ENCODE measurements around the gene AIRE.

The AIRE gene

GRCh38 chr21:44319407-44320065 is 33.9 kb downstream of the AIRE start:
- no peak overlapping the region for H3K4me3 Mint-ChIP-seq
- ATAC-seq (peak; percentile 15), DNase-seq (no peak)
- H3K27ac Mint-ChIP-seq = peak overlapping the region in 1 of 2 donors; percentile 60
- no peaks in the 10 kb centered on the region for H3K27me3 Mint-ChIP-seq
- no peaks in the 10 kb centered on the region for H3K9me3 Mint-ChIP-seq
- H3K4me1 Mint-ChIP-seq = no peaks in the 10 kb centered on the region

- Mint-ChIP-seq H3K27me3 (no peaks in the 10 kb centered on the region), H3K9me3 (no peaks in the 10 kb centered on the region), H3K27ac (no peak overlapping the region), H3K4me3 (no peak overlapping the region), H3K4me1 (no peaks in the 10 kb centered on the region)
- no peak for DNase-seq
- no peak for ATAC-seq
These were observed 35.2 kb downstream of the AIRE start for GRCh38 chr21:44320847-44321246.

GRCh38 chr21:44321846-44322450 is 36.3 kb downstream of the AIRE start:
- no peak for DNase-seq
- Mint-ChIP-seq H3K27me3 (no peaks in the 10 kb centered on the region), H3K27ac (peak overlapping the region in 1 of 2 donors; percentile 67)

GRCh38 chr21:44322621-44323325 is 37.1 kb downstream of the AIRE start:
- H3K4me3 Mint-ChIP-seq = no peak overlapping the region
- H3K9me3 Mint-ChIP-seq = no peaks in the 10 kb centered on the region
- H3K27ac Mint-ChIP-seq = no peak overlapping the region
- no peak for DNase-seq
- no peaks in the 10 kb centered on the region for H3K4me1 Mint-ChIP-seq
- no peak for ATAC-seq
- no peaks in the 10 kb centered on the region for H3K27me3 Mint-ChIP-seq

More at GRCh38 chr21:44321846-44322450, 36.3 kb downstream of the AIRE start:
- Mint-ChIP-seq H3K4me1 (no peaks in the 10 kb centered on the region), H3K9me3 (no peaks in the 10 kb centered on the region), H3K4me3 (no peak overlapping the region)
- no peak for ATAC-seq

- no peak overlapping the region for H3K27ac Mint-ChIP-seq
- no peaks in the 10 kb centered on the region for H3K4me1 Mint-ChIP-seq
- DNase-seq (no peak), ATAC-seq (no peak)
- no peak overlapping the region for H3K4me3 Mint-ChIP-seq
- H3K27me3 Mint-ChIP-seq = no peaks in the 10 kb centered on the region
- no peaks in the 10 kb centered on the region for H3K9me3 Mint-ChIP-seq
These were observed 37.9 kb downstream of the AIRE start for GRCh38 chr21:44323591-44323990.

GRCh38 chr21:44324106-44324853 is 38.6 kb downstream of the AIRE start:
- Mint-ChIP-seq H3K27ac (no peak overlapping the region), H3K9me3 (no peaks in the 10 kb centered on the region), H3K4me1 (no peaks in the 10 kb centered on the region), H3K4me3 (no peak overlapping the region), H3K27me3 (no peaks in the 10 kb centered on the region)
- DNase-seq = no peak
- ATAC-seq = no peak

GRCh38 chr21:44324854-44325107 is 39.1 kb downstream of the AIRE start:
- no peaks in the 10 kb centered on the region for H3K27me3 Mint-ChIP-seq
- no peak overlapping the region for H3K4me3 Mint-ChIP-seq
- ATAC-seq = no peak
- H3K9me3 Mint-ChIP-seq = no peaks in the 10 kb centered on the region
- H3K4me1 Mint-ChIP-seq = no peaks in the 10 kb centered on the region
- no peak overlapping the region for H3K27ac Mint-ChIP-seq
- no peak for DNase-seq

GRCh38 chr21:44325386-44326271 is 40.0 kb downstream of the AIRE start:
- ATAC-seq (no peak), DNase-seq (no peak)
- no peaks in the 10 kb centered on the region for H3K4me1 Mint-ChIP-seq
- peak overlapping the region in 1 of 2 donors; percentile 93 for H3K27ac Mint-ChIP-seq
- H3K9me3 Mint-ChIP-seq = no peaks in the 10 kb centered on the region
- no peak overlapping the region for H3K4me3 Mint-ChIP-seq
- H3K27me3 Mint-ChIP-seq = no peaks in the 10 kb centered on the region

GRCh38 chr21:44326272-44326647 is 40.6 kb downstream of the AIRE start:
- DNase-seq (no peak), ATAC-seq (no peak)
- no peaks in the 10 kb centered on the region for H3K27me3 Mint-ChIP-seq
- no peak overlapping the region for H3K27ac Mint-ChIP-seq
- no peaks in the 10 kb centered on the region for H3K4me1 Mint-ChIP-seq
- no peak overlapping the region for H3K4me3 Mint-ChIP-seq
- H3K9me3 Mint-ChIP-seq = no peaks in the 10 kb centered on the region

- no peak for DNase-seq
- H3K9me3 Mint-ChIP-seq = no peaks in the 10 kb centered on the region
- H3K27me3 Mint-ChIP-seq = no peaks in the 10 kb centered on the region
- peaks cover 4% of the 10 kb centered on the region for H3K4me1 Mint-ChIP-seq
- H3K4me3 Mint-ChIP-seq = no peak overlapping the region
- ATAC-seq = no peak
- peak overlapping the region; percentile 71 to 78 for H3K27ac Mint-ChIP-seq
These were observed 41.3 kb downstream of the AIRE start for GRCh38 chr21:44326716-44327602.

- no peaks in the 10 kb centered on the region for H3K27me3 Mint-ChIP-seq
- no peak for ATAC-seq
- no peak for DNase-seq
- H3K4me1 Mint-ChIP-seq = peaks cover 4% of the 10 kb centered on the region
- no peaks in the 10 kb centered on the region for H3K9me3 Mint-ChIP-seq
- no peak overlapping the region for H3K4me3 Mint-ChIP-seq
- peak overlapping the region; percentile 71 to 78 for H3K27ac Mint-ChIP-seq
These were observed 41.9 kb downstream of the AIRE start for GRCh38 chr21:44327603-44327974.

- H3K4me1 Mint-ChIP-seq = peaks cover 4% of the 10 kb centered on the region
- ATAC-seq = no peak
- no peak for DNase-seq
- no peak overlapping the region for H3K4me3 Mint-ChIP-seq
- H3K27ac Mint-ChIP-seq = peak overlapping the region in 1 of 2 donors; percentile 59
- H3K9me3 Mint-ChIP-seq = no peaks in the 10 kb centered on the region
- no peaks in the 10 kb centered on the region for H3K27me3 Mint-ChIP-seq
These were observed 42.7 kb downstream of the AIRE start for GRCh38 chr21:44328242-44328895.

- peak overlapping the region in 1 of 2 donors; percentile 61 for H3K27ac Mint-ChIP-seq
- DNase-seq (no peak), ATAC-seq (no peak)
- H3K27me3 Mint-ChIP-seq = no peaks in the 10 kb centered on the region
- no peak overlapping the region for H3K4me3 Mint-ChIP-seq
- H3K4me1 Mint-ChIP-seq = peaks cover 4% of the 10 kb centered on the region
- no peaks in the 10 kb centered on the region for H3K9me3 Mint-ChIP-seq
These were observed 43.6 kb downstream of the AIRE start for GRCh38 chr21:44329086-44329889.
